ENCODE measurements around the gene SPO11.

The SPO11 gene

GRCh38 chr20:57312138-57312537, 17.5 kb upstream of the SPO11 start:
- no peak for DNase-seq

GRCh38 chr20:57313230-57313629, 16.4 kb upstream of the SPO11 start:
- DNase-seq: no peak

GRCh38 chr20:57313951-57314350, 15.7 kb upstream of the SPO11 start:
- DNase-seq: no peak

GRCh38 chr20:57315083-57315975, 14.3 kb upstream of the SPO11 start:
- no peak for DNase-seq

- DNase-seq: no peak
Measured at GRCh38 chr20:57315976-57316480, 13.6 kb upstream of the SPO11 start.

GRCh38 chr20:57316795-57317201, 12.8 kb upstream of the SPO11 start:
- DNase-seq: no peak

- DNase-seq: no peak
Measured at GRCh38 chr20:57317316-57317788, 12.3 kb upstream of the SPO11 start.

- DNase-seq: no peak
Measured at GRCh38 chr20:57317789-57318371, 11.7 kb upstream of the SPO11 start.

GRCh38 chr20:57319584-57319983, 10.0 kb upstream of the SPO11 start:
- DNase-seq: no peak

- DNase-seq: no peak
Measured at GRCh38 chr20:57320358-57320757, 9.2 kb upstream of the SPO11 start.

GRCh38 chr20:57321142-57321541, 8.5 kb upstream of the SPO11 start:
- no peak for DNase-seq

GRCh38 chr20:57322476-57322875, 7.1 kb upstream of the SPO11 start:
- no peak for DNase-seq

- peak; percentile 43 for DNase-seq
Measured at GRCh38 chr20:57323034-57323433, 6.6 kb upstream of the SPO11 start.

- DNase-seq: no peak
Measured at GRCh38 chr20:57325632-57326356, 3.8 kb upstream of the SPO11 start.

- DNase-seq: no peak
Measured at GRCh38 chr20:57326667-57327455, 2.7 kb upstream of the SPO11 start.

- DNase-seq: no peak
Measured at GRCh38 chr20:57327820-57328219, 1.8 kb upstream of the SPO11 start.

GRCh38 chr20:57330998-57331397, 1.4 kb downstream of the SPO11 start:
- DNase-seq: no peak

GRCh38 chr20:57332105-57333089, 2.8 kb downstream of the SPO11 start:
- DNase-seq: no peak

- no peak for DNase-seq
Measured at GRCh38 chr20:57335392-57335791, 5.8 kb downstream of the SPO11 start.

- DNase-seq: no peak
Measured at GRCh38 chr20:57341663-57342062, 12.1 kb downstream of the SPO11 start.

- peak; percentile 37 for DNase-seq
Measured at GRCh38 chr20:57342829-57343228, 13.2 kb downstream of the SPO11 start.
